ENCODE results near the gene IL12B. TPM values are rescaled to one million over a fixed set of nuclear protein-coding genes. Genes with fewer than 3 reads are reported as not detected.
"Not testable (repeated sequence)": the region's sequence is repeated elsewhere in the genome, so short reads cannot be mapped to it uniquely, and the experiment has no call there.

IL12B gene
- not detected for total RNA-seq

DNA sequence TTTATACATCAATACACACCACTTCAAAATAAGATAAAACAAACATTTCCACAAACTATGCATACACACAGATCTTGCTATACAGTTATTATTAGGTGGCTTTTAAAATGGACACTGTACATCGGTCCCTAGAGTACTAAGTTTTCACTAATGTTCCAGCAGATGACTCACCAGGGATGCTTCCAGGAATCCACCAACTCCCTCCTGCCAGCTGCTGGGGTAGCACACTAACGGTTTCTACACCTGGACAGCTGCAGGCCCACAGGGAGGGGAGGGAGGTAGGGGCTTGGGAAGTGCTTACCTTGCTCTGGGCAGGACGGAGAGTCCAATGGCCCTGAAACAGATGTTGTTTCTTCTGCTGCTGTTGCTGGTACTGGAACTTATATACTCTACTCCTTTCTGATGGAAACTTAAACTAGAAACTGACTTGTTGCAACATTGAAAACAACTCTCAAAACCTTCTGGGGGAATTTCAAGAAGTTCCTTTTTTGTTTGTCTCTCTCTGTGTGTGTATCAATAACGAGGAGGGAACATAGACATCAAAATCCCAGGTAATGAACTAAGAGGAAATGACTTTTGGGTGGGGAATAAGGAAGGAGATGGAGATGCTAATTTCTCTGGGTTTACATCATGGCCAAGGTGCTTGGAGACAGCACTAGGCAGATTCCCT, at the start of gene IL12B:
TSS of gene IL12B (minus strand) at position 357 of the 670 bp plus-strand sequence. CDS start 3,705 bp downstream, outside the sequence.
- POLR2A ChIA-PET: no interaction called here

DNA sequence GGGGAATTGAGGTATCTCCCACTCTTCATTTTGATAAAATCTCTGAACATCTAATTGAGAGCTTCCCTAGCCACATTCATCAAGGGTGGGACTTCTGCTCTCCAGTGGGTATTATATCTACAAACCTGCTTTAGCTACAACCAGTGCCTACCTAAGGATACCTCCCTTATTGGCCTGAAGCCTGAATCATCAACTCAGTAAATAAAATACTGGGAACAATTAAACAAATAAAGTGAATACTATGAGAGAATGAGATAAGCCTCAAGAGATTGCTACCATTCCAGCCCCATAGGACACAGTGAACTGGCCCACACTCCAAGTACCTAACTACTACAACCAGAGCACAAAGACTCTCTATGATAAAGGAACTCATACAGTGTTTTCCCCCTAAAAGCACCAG, 47.4 kb upstream of the IL12B start:
- ChIA-PET POLR2A (no interaction called here), CTCF (no interaction called here)

More for the DNA sequence above, at the start of gene IL12B:
- CTCF ChIA-PET: no interaction called here

DNA sequence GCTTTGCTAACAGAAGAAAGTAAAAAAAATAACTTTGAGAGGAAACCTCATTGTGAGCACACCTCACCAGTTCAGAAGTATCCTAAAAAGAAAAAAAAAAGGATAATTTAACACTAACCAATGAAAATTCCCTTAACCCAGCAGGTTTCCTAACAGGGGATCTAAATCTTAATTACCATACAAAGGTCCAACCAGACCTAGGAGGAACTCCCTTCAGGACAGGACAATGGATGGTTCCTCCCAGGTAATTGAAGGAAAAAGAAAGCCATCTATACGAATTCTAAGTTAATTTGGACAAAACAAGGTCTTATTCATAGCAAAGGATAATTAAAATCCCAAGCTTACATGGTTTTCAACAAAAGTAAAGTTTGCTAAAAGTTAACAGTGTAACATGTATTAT, 37.6 kb upstream of the IL12B start:
- POLR2A ChIA-PET, CTCF ChIA-PET: not testable (repeated sequence)

DNA sequence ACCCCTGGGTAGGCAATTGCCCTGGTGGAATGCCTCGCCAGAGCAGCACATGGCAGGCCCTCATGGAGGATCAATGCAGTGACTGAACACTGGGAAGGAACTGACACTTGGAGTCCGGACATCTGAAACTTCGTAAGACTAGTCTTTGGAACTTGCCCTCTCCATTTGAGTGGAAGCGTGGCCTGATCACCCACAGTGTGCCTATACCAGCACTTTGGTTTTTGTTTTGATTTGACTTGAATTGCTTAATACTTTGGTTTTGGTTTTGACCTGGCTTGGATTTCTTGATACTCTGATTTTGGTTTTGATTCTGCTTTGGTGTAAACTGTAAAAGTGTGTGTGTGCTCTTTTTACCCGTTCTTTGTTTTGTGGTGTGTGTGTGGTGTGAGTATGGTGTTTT, 36.5 kb upstream of the IL12B start:
- POLR2A ChIA-PET, CTCF ChIA-PET: not testable (repeated sequence)

DNA sequence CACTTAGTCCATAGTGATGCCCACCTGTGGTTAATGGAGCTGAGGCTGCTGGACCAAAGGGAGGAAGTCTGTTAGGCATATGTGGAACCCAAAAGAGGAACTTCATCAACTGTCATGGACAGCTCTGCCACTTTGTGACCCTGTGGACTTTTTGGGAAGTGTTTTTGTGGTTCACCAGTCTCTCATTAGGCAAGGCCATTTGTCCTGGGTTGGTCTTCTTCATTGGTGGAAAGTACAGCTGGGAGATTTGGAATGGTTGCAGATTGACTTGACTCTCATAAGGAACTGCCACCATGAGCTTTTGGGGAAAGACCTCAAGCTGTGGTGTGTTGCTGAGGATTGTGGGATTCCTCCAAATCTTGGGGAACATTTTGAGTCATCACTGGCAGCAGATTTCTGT, 31.9 kb upstream of the IL12B start:
- CTCF ChIA-PET: no interaction called here
- POLR2A ChIA-PET: no interaction called here

DNA sequence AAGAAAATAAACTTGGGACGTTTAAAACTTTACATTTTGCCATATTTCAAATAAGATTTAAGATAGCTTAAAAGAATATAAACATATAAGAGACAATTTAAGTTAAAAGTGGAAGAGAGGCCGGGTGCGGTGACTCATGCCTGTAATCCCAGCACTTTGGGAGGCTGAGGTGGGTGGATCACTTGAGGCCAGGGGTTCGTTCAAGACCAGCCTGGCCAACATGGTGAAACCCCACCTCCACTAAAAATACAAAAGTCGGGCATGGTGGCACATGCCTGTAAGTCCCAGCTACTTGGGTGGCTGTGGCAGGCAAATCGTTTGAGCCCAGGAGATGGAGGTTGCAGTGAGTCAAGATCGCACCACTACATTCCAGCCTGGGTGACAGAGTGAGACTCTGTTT, 29.6 kb upstream of the IL12B start:
- POLR2A ChIA-PET: not testable (repeated sequence)
- CTCF ChIA-PET: interaction anchor here (1.1 kb wide), 1 partner anchor 14 kb away, joined by 3 read pairs; no protein-coding TSS in a partner anchor

DNA sequence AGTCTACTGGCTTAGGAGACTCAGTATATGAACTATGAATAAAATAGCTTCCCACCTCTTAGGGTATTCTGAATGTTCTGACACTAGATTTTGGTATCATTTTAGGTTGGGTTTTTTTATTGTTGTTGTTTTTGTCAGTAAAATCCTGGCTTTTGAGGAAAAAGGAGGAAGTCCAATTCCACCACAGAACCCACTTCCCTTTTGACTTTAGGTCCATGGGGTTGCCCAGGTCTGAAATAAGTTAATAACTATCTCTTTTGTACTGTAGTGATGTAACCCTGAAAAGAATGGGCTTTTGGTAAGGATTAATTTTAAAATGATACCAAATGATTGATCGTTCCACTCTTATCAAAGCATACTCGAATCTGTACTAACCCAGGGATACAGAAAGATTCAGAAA, 29.1 kb upstream of the IL12B start:
- ChIA-PET CTCF (interaction anchor here (1.1 kb wide), 1 partner anchor 14 kb away, joined by 3 read pairs; no protein-coding TSS in a partner anchor), POLR2A (no interaction called here)

DNA sequence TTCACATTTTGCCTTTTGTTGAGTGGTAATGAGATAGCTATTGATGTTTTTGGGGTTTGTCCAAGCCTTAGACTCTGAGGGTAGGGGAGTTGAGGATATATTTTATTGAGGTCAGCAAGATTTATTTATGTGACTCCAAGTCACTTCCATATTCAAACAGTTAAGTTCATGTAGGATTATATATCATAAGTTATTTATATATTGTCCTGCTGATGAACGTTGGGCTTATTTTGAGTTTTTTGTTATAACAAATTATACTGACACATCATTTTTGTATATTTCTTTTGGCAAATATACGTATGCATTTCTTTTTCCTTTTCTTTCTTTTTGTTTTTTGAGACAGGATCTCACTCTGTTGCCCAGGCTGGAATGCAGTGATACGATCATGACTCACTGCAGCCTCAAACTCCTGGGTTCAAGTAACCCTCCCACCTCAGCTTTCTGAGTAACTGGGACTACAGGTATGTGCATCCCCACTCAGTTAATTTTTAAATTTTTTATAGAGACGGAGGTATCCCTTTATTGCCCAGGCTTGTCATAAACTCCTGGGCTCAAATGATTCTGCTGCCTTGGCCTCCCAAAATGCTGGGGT, 23.5 kb upstream of the IL12B start:
- ChIA-PET POLR2A (no interaction called here), CTCF (interaction anchor here (0.7 kb wide), 1 partner anchor 221 kb away, joined by 3 read pairs; no protein-coding TSS in a partner anchor)

DNA sequence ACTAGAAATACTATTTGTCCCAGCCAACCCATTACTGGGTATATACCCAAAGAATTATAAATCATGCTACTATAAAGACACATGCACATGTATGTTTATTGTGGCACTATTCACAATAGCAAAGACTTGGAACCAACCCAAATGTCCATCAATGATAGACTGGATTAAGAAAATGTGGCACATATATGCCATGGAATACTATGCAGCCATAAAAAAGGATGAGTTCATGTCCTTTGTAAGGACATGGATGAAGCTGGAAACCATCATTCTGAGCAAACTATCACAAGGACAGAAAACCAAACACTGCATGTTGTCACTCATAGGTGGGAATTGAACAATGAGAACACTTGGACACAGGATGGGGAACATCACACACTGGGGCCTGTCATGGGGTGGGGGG, 20.4 kb upstream of the IL12B start:
- CTCF ChIA-PET: interaction anchor here (0.7 kb wide), 1 partner anchor 677 kb away, joined by 3 read pairs; no protein-coding TSS in a partner anchor
- POLR2A ChIA-PET: not testable (repeated sequence)

DNA sequence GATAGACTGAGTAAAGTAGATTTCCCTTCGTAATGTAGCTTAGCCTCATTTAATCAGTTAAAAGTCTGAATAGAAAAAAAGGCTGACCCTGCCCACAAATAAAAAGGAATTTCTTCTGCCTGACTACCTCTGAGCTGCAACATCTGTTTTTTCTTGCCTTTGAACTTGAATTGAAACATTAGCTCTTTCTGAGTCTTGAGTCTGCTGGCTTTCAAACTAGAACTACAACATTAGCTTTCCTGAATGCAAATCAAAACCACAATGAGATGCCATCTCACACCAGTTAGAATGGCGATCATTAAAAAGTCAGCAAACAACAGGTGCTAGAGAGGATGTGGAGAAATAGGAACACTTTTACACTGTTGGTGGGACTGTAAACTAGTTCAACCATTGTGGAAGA, 19.9 kb upstream of the IL12B start:
- CTCF ChIA-PET: interaction anchor here (0.7 kb wide), 1 partner anchor 676 kb away, joined by 3 read pairs; no protein-coding TSS in a partner anchor

DNA sequence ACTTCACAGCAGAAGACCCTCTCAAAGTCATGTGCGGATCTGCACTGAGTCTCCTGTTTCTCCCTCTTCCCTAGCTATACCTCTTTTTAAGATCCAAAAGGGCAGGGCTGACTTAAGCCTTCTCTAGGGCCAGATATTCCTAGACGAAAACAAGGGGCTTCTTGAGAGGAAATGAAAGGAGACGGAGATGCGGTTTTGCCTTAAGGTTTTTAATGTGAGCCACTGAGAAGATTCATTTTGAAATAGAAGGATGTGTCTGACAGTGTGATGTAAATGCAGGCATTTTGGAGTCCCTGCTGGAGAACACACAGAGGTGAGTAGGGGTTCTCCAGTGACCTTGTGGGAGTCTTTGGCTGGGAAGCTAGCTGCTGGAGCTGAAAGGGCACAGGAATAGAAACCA, 15.6 kb upstream of the IL12B start:
- POLR2A ChIA-PET: no interaction called here
- CTCF ChIA-PET: interaction anchor here (0.5 to 1.0 kb wide), 2 partner anchors 13 to 285 kb away, joined by 3 read pairs; no protein-coding TSS in a partner anchor

More for the DNA sequence above, 19.9 kb upstream of the IL12B start:
- POLR2A ChIA-PET: not testable (repeated sequence)

DNA sequence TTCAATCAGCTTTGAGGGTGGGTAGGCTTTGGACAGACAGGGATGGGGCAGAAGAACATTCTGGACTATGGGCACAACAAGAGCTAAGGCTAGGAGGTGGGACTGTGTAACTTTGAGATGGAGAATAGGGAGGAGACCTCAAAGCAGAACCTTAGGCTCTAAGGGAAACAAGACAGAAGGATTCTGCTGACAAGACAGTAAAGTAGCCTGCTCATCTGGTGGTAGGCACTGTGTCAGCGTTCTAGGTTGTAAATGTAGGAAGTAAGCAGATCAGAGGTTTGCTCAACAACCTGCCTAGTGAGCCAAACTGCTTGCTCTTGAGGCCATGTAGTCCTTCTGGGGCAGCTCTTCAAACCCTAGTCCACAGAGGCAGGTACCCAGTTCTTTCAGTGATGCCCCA, 15.0 kb upstream of the IL12B start:
- POLR2A ChIA-PET: no interaction called here
- CTCF ChIA-PET: interaction anchor here (0.5 to 1.0 kb wide), 2 partner anchors 14 to 284 kb away, joined by 3 read pairs; no protein-coding TSS in a partner anchor

DNA sequence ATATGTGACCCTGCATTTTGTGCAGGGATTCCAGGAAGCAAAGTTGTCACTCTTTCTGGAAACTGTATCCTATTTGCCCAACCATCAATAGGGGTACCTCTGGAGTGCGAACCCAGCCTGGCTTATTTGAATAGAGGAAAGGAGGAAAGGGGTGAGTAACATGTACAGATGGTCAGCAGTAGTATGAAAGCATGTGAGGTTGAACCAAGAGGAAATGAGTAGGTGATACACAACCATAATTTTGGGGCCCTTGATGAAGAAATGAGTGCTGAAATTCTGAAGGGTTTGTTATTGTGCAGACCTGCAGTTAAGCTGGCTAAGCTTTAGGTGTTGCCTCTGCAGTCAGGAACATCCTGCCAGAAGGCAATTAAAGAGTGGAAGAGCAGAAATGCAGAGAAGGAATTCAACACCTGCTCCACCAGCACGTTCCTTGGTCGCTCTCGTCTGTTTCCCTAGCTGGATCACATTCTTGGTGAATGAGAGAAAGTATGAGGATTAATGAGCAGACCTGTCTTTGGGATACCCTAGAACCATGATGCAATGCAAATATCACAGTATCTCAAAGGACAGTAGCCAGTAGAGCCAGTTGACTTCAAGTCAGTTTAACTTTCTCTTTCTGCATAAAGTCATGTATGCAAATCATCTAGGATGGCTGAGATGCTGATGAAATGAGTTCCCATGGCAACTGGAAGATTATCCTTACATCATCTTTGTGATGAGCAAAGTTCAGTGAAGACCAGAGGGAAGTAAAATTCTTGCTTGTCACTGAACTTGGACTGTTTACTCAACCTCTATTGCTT, 13.2 kb upstream of the IL12B start:
- CTCF ChIA-PET: no interaction called here
- POLR2A ChIA-PET: no interaction called here

DNA sequence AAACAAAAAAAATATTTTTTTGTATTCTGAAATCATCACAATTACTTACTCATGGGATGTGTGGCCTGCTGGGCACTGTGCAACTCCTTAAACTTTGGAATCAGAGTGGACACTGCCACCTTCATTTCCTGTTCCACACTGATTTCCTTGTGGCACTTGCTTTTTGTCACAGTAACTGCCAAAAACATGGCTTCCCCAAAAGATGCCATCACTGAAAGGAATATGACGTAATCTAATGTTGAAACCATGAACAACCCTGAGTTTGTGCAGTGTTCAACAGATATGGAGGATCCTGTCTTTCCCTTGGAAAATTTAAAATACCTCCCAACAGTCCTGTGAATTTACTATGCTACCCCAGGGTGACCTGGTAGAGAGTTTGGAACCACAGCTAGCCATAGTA, 12.6 kb upstream of the IL12B start:
- ChIA-PET CTCF (no interaction called here), POLR2A (no interaction called here)

DNA sequence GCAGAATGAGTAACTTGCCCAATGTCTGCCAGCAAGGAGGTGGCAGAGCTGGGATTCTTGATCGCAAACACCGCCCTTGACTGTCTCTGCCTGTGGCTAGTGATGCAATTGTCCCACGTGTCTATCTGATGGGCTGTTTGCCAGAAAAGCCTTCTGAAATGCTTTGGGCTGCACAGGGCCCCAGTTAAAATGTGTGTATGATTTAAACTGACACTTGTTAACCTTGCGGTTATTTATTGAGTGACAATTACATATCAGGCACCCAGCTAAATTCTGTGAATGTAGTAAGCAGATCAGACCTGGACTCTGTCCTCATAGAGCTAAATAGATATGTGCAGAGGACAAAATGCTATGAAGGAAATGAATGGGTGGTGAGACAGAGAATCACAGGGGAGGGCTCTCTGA, 11.6 kb upstream of the IL12B start:
- ChIA-PET CTCF (no interaction called here), POLR2A (no interaction called here)

DNA sequence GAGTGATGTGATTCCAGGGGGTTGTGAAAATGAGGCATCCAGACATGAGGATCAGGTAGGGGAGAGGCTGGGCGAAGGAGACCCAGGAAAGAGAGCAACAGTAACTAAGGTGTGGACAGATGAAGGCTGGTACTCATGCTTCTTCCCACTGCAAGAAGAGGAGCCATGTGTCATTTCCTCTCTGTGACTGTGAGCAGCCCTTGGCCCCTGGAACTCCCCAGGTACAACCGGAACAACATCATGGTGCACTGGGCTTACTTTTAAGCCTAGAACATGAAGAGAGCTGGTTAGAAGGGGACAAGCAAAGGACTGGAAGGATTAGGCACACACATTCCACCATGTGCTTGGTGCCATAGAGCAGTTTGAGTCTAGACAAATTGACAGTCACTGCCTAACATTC, 10.9 kb upstream of the IL12B start:
- ChIA-PET POLR2A (no interaction called here), CTCF (interaction anchor here (1.0 kb wide), 1 partner anchor 68 kb away, joined by 3 read pairs; no protein-coding TSS in a partner anchor)

DNA sequence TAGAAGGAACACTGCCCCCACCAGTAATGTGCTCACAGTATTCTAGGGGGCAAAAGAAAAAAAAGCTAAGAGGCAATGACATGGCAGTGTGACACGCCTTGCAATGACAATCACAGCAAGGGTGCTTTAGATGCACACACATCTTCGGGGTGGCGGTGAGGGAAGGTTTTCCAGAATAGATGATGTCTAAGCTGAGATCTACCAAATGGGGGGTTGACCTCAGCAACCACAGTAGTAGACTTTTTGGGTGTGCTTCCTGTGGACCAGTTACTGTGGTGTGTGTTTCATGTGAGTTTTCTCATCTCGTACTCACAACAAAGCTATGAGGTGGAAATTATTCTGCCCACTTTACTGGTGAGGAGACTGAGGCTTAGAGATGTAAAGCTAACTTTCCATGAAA, 10.2 kb upstream of the IL12B start:
- ChIA-PET CTCF (interaction anchor here (1.0 kb wide), 1 partner anchor 69 kb away, joined by 3 read pairs; no protein-coding TSS in a partner anchor), POLR2A (no interaction called here)

DNA sequence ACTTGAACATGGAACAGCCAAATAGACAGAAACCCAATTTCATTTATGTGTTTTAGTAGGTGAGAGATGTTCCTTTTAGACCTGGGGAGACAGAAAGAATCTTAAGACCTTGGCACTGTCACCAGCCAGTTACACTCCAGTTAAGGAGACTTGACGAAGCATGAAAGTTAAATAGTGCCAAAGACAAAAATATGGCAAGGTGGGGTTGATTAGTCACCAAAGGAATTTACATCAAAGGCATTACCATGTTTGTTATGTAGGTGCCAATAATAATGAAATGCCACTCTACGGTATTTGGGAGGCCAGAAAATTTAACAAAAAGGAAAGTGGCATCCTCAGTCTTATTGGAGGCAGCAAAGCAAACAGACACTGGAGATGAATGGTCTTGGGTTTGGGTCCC, 9.2 kb upstream of the IL12B start:
- POLR2A ChIA-PET: no interaction called here
- CTCF ChIA-PET: no interaction called here

DNA sequence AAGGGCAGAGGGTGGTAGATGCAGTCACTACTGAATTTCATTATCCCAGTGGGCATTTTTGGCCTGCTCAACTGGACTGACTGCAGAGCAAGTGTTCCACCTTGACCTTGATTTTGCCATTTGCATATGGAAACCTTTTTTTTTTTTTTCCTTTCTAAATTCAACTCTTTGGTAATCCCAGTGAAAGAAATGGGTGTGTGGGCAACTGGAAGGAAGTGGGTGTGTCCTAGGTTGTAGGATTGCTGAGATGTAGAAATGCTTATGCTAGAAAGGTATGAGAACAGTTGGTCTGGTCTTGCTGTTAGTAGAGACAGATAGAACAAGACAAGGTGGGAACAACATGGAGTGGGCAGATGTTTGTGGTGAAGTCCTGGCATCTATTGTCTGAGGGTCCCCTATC, 7.8 kb upstream of the IL12B start:
- CTCF ChIA-PET: no interaction called here

More for the DNA sequence above, 7.8 kb upstream of the IL12B start:
- POLR2A ChIA-PET: no interaction called here
